ENCODE measurements around the gene CRB3. TPM values are rescaled to one million over a fixed set of nuclear protein-coding genes. Genes with fewer than 3 reads are reported as not detected.

Gene CRB3
- total and polyA plus RNA-seq, 2 of the 13 experiments (the other 11 are each of a cell fraction or from before 2014, with no cell fraction given) = 10.6 to 25.6 TPM

DNA sequence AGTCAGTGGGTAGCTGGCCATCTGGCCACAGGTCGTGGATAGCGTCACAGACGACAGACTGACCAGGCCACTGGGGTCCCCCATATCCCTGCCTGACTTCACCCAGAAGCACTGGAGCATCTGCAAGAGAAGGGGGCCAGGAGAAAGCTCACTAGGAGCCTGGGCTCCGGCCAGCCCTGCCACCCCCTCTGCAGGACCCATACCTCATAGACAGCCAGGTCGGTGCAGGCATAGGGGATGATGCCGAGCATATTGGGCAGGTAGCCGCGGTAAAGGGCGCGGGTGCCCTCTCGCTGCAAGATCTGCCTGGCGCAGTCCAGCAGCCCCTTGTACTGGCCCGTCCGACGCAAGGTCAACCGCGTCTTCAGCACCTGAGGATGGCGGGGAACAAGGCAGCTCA lies 36.9 kb upstream of the CRB3 start:
- BruUV-seq (replicated peaks) = no TSS peak
- peaks cover 20% of the 10 kb centered on the region for H4K20me1 ChIP-seq (ENCODE audit: insufficient read depth, low read length)
- H3K4me3 ChIP-seq (replicated peaks in 1 of 3; ENCODE audit: insufficient read depth in 1 of 3, low read depth in 2 of 3, low read length in 3 of 3) = no peak overlapping the region
- no peaks in the 10 kb centered on the region for H3K9me3 ChIP-seq (ENCODE audit: low read length)
- in situ Hi-C loops (cut with HindIII; ENCODE audit: extremely low pct_ligation_motif_present, low pct_unique_long_range_greater_than_20kb) (no loop called here), intact Hi-C loops (cut with micrococcal nuclease; ENCODE audit: unreplicated experiment) (no loop called here)
- 94% methylated on average over 7 of the region's 18 CpGs for WGBS (ENCODE audit: low lambda C conversion rate)
- FAIRE-seq (no peak), ATAC-seq (no peak), DNase-seq (ENCODE audit: low spot score) (no peak)
- peaks cover 1 to 5% of the 10 kb centered on the region in 2 experiments; a peak in 3 of 5 replicates for H3K36me3 ChIP-seq (replicated peaks in 1 of 2; ENCODE audit: control insufficient read depth in 1 of 2, insufficient read depth in 2 of 2, low read length in 2 of 2)
- ChIA-PET POLR2A (interaction anchor here (3.0 kb wide), 1 partner anchor 54 kb away, joined by 29 read pairs; the partner anchor contains the start of gene ALKBH7), CTCF (ENCODE audit: low intra/inter-chr PET ratio, low total read pairs) (no interaction called here)
- H3K4me2 ChIP-seq (ENCODE audit: low read depth, low read length) = no peak overlapping the region
- H3K27me3 ChIP-seq (ENCODE audit: control insufficient read depth in 1 of 2, insufficient read depth in 2 of 2, low read length in 2 of 2) = no peaks in the 10 kb centered on the region; a peak in 1 of 5 replicates
- peaks cover 27% of the 10 kb centered on the region for H3K4me1 ChIP-seq (ENCODE audit: insufficient read depth, low read length)
- H3K27ac ChIP-seq (ENCODE audit: extremely low read length, insufficient read depth, low read length) = no peak overlapping the region
- no peak overlapping the region for H2AFZ ChIP-seq (ENCODE audit: low read length)
- H3K9ac ChIP-seq (ENCODE audit: insufficient read depth, low read depth, low read length) = no peak overlapping the region
- H3K79me2 ChIP-seq (ENCODE audit: insufficient read depth, low read length) = peaks cover 20% of the 10 kb centered on the region
- TF ChIP-seq, protein P1, sequence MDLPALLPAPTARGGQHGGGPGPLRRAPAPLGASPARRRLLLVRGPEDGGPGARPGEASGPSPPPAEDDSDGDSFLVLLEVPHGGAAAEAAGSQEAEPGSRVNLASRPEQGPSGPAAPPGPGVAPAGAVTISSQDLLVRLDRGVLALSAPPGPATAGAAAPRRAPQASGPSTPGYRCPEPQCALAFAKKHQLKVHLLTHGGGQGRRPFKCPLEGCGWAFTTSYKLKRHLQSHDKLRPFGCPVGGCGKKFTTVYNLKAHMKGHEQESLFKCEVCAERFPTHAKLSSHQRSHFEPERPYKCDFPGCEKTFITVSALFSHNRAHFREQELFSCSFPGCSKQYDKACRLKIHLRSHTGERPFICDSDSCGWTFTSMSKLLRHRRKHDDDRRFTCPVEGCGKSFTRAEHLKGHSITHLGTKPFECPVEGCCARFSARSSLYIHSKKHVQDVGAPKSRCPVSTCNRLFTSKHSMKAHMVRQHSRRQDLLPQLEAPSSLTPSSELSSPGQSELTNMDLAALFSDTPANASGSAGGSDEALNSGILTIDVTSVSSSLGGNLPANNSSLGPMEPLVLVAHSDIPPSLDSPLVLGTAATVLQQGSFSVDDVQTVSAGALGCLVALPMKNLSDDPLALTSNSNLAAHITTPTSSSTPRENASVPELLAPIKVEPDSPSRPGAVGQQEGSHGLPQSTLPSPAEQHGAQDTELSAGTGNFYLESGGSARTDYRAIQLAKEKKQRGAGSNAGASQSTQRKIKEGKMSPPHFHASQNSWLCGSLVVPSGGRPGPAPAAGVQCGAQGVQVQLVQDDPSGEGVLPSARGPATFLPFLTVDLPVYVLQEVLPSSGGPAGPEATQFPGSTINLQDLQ (CRISPR knock-in tag; IDR thresholded peaks at IDR 0.05) = no peak
- no peak for TF ChIP-seq FOXM1 (CRISPR knock-in tag; IDR thresholded peaks at IDR 0.05)
- TF ChIP-seq, protein P2, sequence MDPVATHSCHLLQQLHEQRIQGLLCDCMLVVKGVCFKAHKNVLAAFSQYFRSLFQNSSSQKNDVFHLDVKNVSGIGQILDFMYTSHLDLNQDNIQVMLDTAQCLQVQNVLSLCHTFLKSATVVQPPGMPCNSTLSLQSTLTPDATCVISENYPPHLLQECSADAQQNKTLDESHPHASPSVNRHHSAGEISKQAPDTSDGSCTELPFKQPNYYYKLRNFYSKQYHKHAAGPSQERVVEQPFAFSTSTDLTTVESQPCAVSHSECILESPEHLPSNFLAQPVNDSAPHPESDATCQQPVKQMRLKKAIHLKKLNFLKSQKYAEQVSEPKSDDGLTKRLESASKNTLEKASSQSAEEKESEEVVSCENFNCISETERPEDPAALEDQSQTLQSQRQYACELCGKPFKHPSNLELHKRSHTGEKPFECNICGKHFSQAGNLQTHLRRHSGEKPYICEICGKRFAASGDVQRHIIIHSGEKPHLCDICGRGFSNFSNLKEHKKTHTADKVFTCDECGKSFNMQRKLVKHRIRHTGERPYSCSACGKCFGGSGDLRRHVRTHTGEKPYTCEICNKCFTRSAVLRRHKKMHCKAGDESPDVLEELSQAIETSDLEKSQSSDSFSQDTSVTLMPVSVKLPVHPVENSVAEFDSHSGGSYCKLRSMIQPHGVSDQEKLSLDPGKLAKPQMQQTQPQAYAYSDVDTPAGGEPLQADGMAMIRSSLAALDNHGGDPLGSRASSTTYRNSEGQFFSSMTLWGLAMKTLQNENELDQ (CRISPR knock-in tag; IDR thresholded peaks at IDR 0.05; ENCODE audit: borderline replicate concordance) = no peak
- TF ChIP-seq ZNF180 (CRISPR knock-in tag; IDR thresholded peaks at IDR 0.05; ENCODE audit: borderline replicate concordance, low read depth) = no peak
- no peak for TF ChIP-seq ZSCAN9 (CRISPR knock-in tag; IDR thresholded peaks at IDR 0.05; ENCODE audit: borderline replicate concordance)
- TF ChIP-seq FOXC1 (CRISPR knock-in tag; IDR thresholded peaks at IDR 0.05; ENCODE audit: borderline replicate concordance) = no peak
- TF ChIP-seq SP1 (IDR thresholded peaks at IDR 0.05) = no peak
- TF ChIP-seq SP1 (CRISPR knock-in tag; IDR thresholded peaks at IDR 0.05) = no peak
- TF ChIP-seq, protein P3, sequence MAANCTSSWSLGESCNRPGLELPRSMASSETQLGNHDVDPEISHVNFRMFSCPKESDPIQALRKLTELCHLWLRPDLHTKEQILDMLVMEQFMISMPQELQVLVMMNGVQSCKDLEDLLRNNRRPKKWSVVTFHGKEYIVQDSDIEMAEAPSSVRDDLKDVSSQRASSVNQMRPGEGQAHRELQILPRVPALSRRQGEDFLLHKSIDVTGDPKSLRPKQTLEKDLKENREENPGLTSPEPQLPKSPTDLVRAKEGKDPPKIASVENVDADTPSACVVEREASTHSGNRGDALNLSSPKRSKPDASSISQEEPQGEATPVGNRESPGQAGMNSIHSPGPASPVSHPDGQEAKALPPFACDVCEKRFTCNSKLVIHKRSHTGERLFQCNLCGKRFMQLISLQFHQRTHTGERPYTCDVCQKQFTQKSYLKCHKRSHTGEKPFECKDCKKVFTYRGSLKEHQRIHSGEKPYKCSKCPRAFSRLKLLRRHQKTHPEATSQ (CRISPR knock-in tag; IDR thresholded peaks at IDR 0.05; ENCODE audit: borderline replicate concordance) = no peak
- no peak for TF ChIP-seq ZNF773 (CRISPR knock-in tag; IDR thresholded peaks at IDR 0.05; ENCODE audit: borderline replicate concordance)
- no peak for TF ChIP-seq GZF1 (CRISPR knock-in tag; IDR thresholded peaks at IDR 0.05)
- no peak for TF ChIP-seq ELF4 (CRISPR knock-in tag; IDR thresholded peaks at IDR 0.05; ENCODE audit: borderline replicate concordance)
- no peak for TF ChIP-seq IKZF1 (IDR thresholded peaks at IDR 0.05)
- TF ChIP-seq ZNF207 (IDR thresholded peaks at IDR 0.05; ENCODE audit: borderline replicate concordance) = no peak
- TF ChIP-seq JDP2 (CRISPR knock-in tag; IDR thresholded peaks at IDR 0.05; ENCODE audit: borderline replicate concordance) = no peak
- TF ChIP-seq ZBTB20 (CRISPR knock-in tag; IDR thresholded peaks at IDR 0.05; ENCODE audit: borderline replicate concordance, low read depth) = no peak
- TF ChIP-seq ZSCAN12 (CRISPR knock-in tag; IDR thresholded peaks at IDR 0.05) = no peak
- TF ChIP-seq SMYD3 (CRISPR knock-in tag; IDR thresholded peaks at IDR 0.05) = no peak
- no peak for TF ChIP-seq DPF2 (CRISPR knock-in tag; IDR thresholded peaks at IDR 0.05; ENCODE audit: borderline replicate concordance, low read depth)

Measured in HepG2 (cell line).